ENCODE measurements around the gene ARL15.
"Not testable (repeated sequence)": the region's sequence is repeated elsewhere in the genome, so short reads cannot be mapped to it uniquely, and the experiment has no call there.

The ARL15 gene

GRCh38 chr5:54090495-54091120, 219.8 kb downstream of the ARL15 start:
- DNase-seq (ENCODE audit: low spot score) = no peak

- no peak for DNase-seq (ENCODE audit: low spot score)
These were observed 222.3 kb downstream of the ARL15 start for GRCh38 chr5:54088081-54088480.

- DNase-seq (ENCODE audit: low spot score) = no peak
These were observed 222.9 kb downstream of the ARL15 start for GRCh38 chr5:54087436-54087835.

- DNase-seq (ENCODE audit: low spot score) = no peak
These were observed 224.2 kb downstream of the ARL15 start for GRCh38 chr5:54086191-54086590.

- no peak for DNase-seq (ENCODE audit: low spot score)
These were observed 225.7 kb downstream of the ARL15 start for GRCh38 chr5:54084696-54085095.

- DNase-seq (ENCODE audit: low spot score) = no peak
These were observed 226.5 kb downstream of the ARL15 start for GRCh38 chr5:54083851-54084250.

- DNase-seq (ENCODE audit: low spot score) = no peak
These were observed 227.1 kb downstream of the ARL15 start for GRCh38 chr5:54083245-54083644.

GRCh38 chr5:54081415-54081814, 229.0 kb downstream of the ARL15 start:
- DNase-seq (ENCODE audit: low spot score) = no peak

- DNase-seq (ENCODE audit: low spot score) = no peak
These were observed 229.5 kb downstream of the ARL15 start for GRCh38 chr5:54080831-54081230.

GRCh38 chr5:54073735-54074134, 236.6 kb downstream of the ARL15 start:
- no peak for DNase-seq (ENCODE audit: low spot score)

- DNase-seq (ENCODE audit: low spot score) = no peak
These were observed 237.2 kb downstream of the ARL15 start for GRCh38 chr5:54073131-54073530.

- no peak for DNase-seq (ENCODE audit: low spot score)
These were observed 243.9 kb downstream of the ARL15 start for GRCh38 chr5:54066433-54066832.

- no peak for DNase-seq (ENCODE audit: low spot score)
These were observed 246.6 kb downstream of the ARL15 start for GRCh38 chr5:54063817-54064216.

GRCh38 chr5:54062958-54063357, 247.4 kb downstream of the ARL15 start:
- DNase-seq (ENCODE audit: low spot score) = no peak

GRCh38 chr5:54060919-54061318, 249.5 kb downstream of the ARL15 start:
- DNase-seq (ENCODE audit: low spot score) = not testable (repeated sequence)

- no peak for DNase-seq (ENCODE audit: low spot score)
These were observed 260.4 kb downstream of the ARL15 start for GRCh38 chr5:54049963-54050362.

- no peak for DNase-seq (ENCODE audit: low spot score)
These were observed 261.2 kb downstream of the ARL15 start for GRCh38 chr5:54049144-54049543.

- no peak for DNase-seq (ENCODE audit: low spot score)
These were observed 265.1 kb downstream of the ARL15 start for GRCh38 chr5:54045077-54045792.

GRCh38 chr5:54044276-54044675, 266.1 kb downstream of the ARL15 start:
- DNase-seq (ENCODE audit: low spot score) = not testable (repeated sequence)

- DNase-seq (ENCODE audit: low spot score) = no peak
These were observed 269.6 kb downstream of the ARL15 start for GRCh38 chr5:54040804-54041203.

GRCh38 chr5:54040018-54040417, 270.4 kb downstream of the ARL15 start:
- no peak for DNase-seq (ENCODE audit: low spot score)

GRCh38 chr5:54037205-54037604, 273.2 kb downstream of the ARL15 start:
- no peak for DNase-seq (ENCODE audit: low spot score)

GRCh38 chr5:54030981-54031380, 279.4 kb downstream of the ARL15 start:
- DNase-seq (ENCODE audit: low spot score) = no peak

- no peak for DNase-seq (ENCODE audit: low spot score)
These were observed 285.9 kb downstream of the ARL15 start for GRCh38 chr5:54024466-54024865.

All from iPS-NIHi11 (cell line).